Natural killer cell (primary cell): Measurements from ENCODE around the gene CGNL1. TPM values are rescaled to one million over a fixed set of nuclear protein-coding genes. Genes with fewer than 3 reads are reported as not detected.

Experiments
- ATAC-seq, 3 donors: fragments of 150-1000 bp in 2 of 3; fragments of 200-7000 bp in 1 of 3; cut with Tn5 transposase; 1 replicate in 1 of 3; 2 replicates in 2 of 3; pipeline ENCODE4 v1.10.0; 2021; ENCODE audit warnings: mild to moderate bottlenecking in 2 of 3, moderate library complexity in 2 of 3
- DNase-seq, 2 donors: peaks; one replicate each; pipeline versions ENCODE4 v3.0.0 to v3.0.0-alpha.2; 2013 to 2021; ENCODE audit warnings: mixed read lengths in 1 of 2
- H3K27ac ChIP-seq: one replicate; pipeline ENCODE4 v1.5.1; 2013; ENCODE audit warnings: mild to moderate bottlenecking, low read length
- H3K27me3 ChIP-seq: one replicate; pipeline ENCODE4 v1.6.1; 2013; ENCODE audit warnings: low read length; ENCODE audit not compliant: control insufficient read depth, insufficient read depth
- H3K36me3 ChIP-seq: one replicate; pipeline ENCODE4 v1.6.1; 2013; ENCODE audit warnings: low read length; ENCODE audit not compliant: control insufficient read depth, insufficient read depth
- H3K4me1 ChIP-seq: one replicate; pipeline ENCODE4 v1.6.1; 2013; ENCODE audit warnings: low read length; ENCODE audit not compliant: control insufficient read depth, insufficient read depth
- H3K4me3 ChIP-seq: one replicate; pipeline ENCODE4 v1.5.1; 2013; ENCODE audit warnings: low read length
- H3K9me3 ChIP-seq: one replicate; pipeline ENCODE4 v1.6.1; 2013; ENCODE audit warnings: low read length; ENCODE audit not compliant: control insufficient read depth, insufficient read depth
- H3K27ac Mint-ChIP-seq, 2 donors: one replicate each; pipeline ENCODE4 v1.8.0; 2022; ENCODE audit warnings: mild to moderate bottlenecking in 2 of 2, mixed read lengths in 2 of 2, moderate library complexity in 1 of 2
- H3K27me3 Mint-ChIP-seq, 2 donors: one replicate each; pipeline ENCODE4 v1.8.0; 2022; ENCODE audit warnings: low read depth in 2 of 2, mixed read lengths in 2 of 2
- H3K36me3 Mint-ChIP-seq: one replicate; pipeline ENCODE4 v1.8.0; 2022; ENCODE audit warnings: mixed read lengths
- H3K4me1 Mint-ChIP-seq, 2 donors: one replicate each; pipeline ENCODE4 v1.8.0; 2022; ENCODE audit warnings: mixed read lengths in 2 of 2
- H3K4me3 Mint-ChIP-seq: one replicate; pipeline ENCODE4 v1.8.0; 2022; ENCODE audit warnings: mild to moderate bottlenecking, moderate library complexity, mixed read lengths
- H3K9me3 Mint-ChIP-seq, 2 donors: one replicate each; pipeline ENCODE4 v1.8.0; 2022; ENCODE audit warnings: mixed read lengths in 2 of 2
- WGBS: methylation state at CpG from one replicate; pipeline ENCODE4 v1.1.7; 2013; ENCODE audit warnings: missing lambda C conversion rate; ENCODE audit not compliant: insufficient coverage; 5-methylcytosine and 5-hydroxymethylcytosine counted together
- intact Hi-C: fragments of 100-400 bp; cut with micrococcal nuclease; formaldehyde crosslinking; loops from one replicate; pipeline ENCODE4 v1.14.2; 2022
- total RNA-seq, 4 donors: library from RNA; stranded (reverse); fragments of 120-200 nt in 1 of 4; gene quantifications; one replicate each; pipeline versions ENCODE4 v1.2.3 to v1.2.4, GENCODE V29; 2013 to 2022
- TF ChIP-seq, protein P1 (sequence below): fragments of 200-600 bp; IDR thresholded peaks from one replicate; pipeline ENCODE4 v1.8.0; 2022; ENCODE audit warnings: antibody characterized with exemption

CGNL1 gene
- total RNA-seq, 3 donors from 2014 or later (not counting 1 experiment from before 2014, with no cell fraction given) = not detected

DNA sequence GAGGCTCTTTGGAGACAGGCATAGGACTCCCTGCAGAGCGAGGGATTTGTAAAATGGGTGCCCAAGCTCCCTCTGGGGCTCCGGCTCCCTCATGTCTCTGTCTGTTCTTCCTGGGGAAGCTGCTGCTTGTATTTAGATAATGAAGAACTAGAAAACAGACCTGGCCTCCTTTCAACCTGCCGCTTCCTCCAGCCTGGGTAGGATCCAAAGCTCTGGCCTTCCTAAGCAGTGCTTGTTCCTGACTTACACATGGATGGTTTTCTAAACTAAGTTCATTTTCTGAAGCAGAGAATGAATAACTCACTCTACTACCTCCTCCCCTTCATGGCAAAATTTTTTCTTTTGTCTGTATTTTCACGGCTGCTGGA lies 178.5 kb downstream of the CGNL1 start:
- TF ChIP-seq, protein P1, sequence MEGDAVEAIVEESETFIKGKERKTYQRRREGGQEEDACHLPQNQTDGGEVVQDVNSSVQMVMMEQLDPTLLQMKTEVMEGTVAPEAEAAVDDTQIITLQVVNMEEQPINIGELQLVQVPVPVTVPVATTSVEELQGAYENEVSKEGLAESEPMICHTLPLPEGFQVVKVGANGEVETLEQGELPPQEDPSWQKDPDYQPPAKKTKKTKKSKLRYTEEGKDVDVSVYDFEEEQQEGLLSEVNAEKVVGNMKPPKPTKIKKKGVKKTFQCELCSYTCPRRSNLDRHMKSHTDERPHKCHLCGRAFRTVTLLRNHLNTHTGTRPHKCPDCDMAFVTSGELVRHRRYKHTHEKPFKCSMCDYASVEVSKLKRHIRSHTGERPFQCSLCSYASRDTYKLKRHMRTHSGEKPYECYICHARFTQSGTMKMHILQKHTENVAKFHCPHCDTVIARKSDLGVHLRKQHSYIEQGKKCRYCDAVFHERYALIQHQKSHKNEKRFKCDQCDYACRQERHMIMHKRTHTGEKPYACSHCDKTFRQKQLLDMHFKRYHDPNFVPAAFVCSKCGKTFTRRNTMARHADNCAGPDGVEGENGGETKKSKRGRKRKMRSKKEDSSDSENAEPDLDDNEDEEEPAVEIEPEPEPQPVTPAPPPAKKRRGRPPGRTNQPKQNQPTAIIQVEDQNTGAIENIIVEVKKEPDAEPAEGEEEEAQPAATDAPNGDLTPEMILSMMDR = no peak
- no peak overlapping the region for H3K27ac ChIP-seq
- no peaks in the 10 kb centered on the region for H3K9me3 Mint-ChIP-seq
- no peak overlapping the region for H3K27ac Mint-ChIP-seq
- no peak for DNase-seq
- H3K4me1 ChIP-seq = no peaks in the 10 kb centered on the region
- H3K9me3 ChIP-seq = no peaks in the 10 kb centered on the region
- intact Hi-C loops = no loop called here
- H3K27me3 Mint-ChIP-seq = peaks cover 4 to 19% of the 10 kb centered on the region in 2 donors
- no peaks in the 10 kb centered on the region for H3K36me3 ChIP-seq
- no peaks in the 10 kb centered on the region for H3K27me3 ChIP-seq
- H3K4me3 Mint-ChIP-seq = no peak overlapping the region
- no peak overlapping the region for H3K4me3 ChIP-seq
- ATAC-seq = no peak
- WGBS = 94% methylated on average over 4 of the region's 4 CpGs
- no peaks in the 10 kb centered on the region for H3K4me1 Mint-ChIP-seq
- H3K36me3 Mint-ChIP-seq = no peaks in the 10 kb centered on the region

DNA sequence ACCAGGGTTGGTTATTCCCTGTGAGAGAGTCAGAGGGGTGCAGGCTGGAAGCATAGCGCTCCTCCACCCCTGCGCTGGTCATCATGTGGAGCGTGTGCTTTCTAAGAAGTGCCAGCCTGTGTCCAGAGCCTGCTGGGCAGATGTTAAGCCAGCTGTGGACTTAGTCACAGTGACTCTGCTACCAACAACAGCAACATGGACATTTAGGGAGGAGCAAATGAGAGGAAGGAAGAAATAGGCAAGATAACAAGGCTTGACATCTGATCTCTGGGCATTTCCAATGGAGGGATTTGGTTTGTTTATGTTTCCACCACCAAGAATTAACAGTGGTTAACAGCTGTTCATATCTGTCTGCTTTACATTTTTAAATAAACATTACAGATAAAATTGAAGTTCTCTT lies 179.0 kb downstream of the CGNL1 start:
- H3K9me3 ChIP-seq = no peaks in the 10 kb centered on the region
- Mint-ChIP-seq H3K9me3 (no peaks in the 10 kb centered on the region), H3K4me1 (no peaks in the 10 kb centered on the region), H3K36me3 (no peaks in the 10 kb centered on the region), H3K4me3 (no peak overlapping the region), H3K27ac (no peak overlapping the region), H3K27me3 (peaks cover 7 to 24% of the 10 kb centered on the region in 2 donors)
- no peaks in the 10 kb centered on the region for H3K4me1 ChIP-seq
- TF ChIP-seq, protein P1 = no peak
- no peaks in the 10 kb centered on the region for H3K36me3 ChIP-seq
- DNase-seq (no peak), ATAC-seq (no peak)
- intact Hi-C loops = no loop called here
- no peak overlapping the region for H3K4me3 ChIP-seq
- H3K27ac ChIP-seq = no peak overlapping the region
- no peaks in the 10 kb centered on the region for H3K27me3 ChIP-seq
- WGBS = 92% methylated on average over 3 of the region's 3 CpGs

DNA sequence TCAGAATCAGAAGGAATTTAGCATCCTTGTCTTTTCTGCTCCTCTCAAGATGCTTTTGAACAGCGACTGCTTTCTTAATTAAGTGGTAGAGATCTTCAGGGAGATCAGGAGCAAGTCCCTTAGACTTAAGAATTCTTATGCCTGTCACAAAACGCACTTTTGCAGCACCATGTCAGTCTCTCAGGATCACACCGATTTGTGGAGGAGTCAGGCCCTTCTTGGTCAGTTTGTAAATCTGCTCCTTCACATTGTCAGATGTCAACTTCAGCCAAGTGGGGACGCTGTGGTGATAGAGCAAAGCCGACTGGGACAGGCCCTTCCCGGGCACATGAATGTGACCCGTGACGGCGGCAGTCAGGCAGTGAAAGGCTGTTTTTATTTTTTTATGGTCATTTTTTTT lies 179.7 kb downstream of the CGNL1 start:
- Histone ChIP-seq H3K9me3 (no peaks in the 10 kb centered on the region), H3K4me1 (peaks cover under 1% of the 10 kb centered on the region), H3K4me3 (no peak overlapping the region), H3K27me3 (no peaks in the 10 kb centered on the region), H3K36me3 (no peaks in the 10 kb centered on the region), H3K27ac (no peak overlapping the region)
- Mint-ChIP-seq H3K4me3 (no peak overlapping the region), H3K36me3 (no peaks in the 10 kb centered on the region), H3K4me1 (peaks cover 0 to 1% of the 10 kb centered on the region in 2 donors), H3K9me3 (no peaks in the 10 kb centered on the region), H3K27ac (no peak overlapping the region), H3K27me3 (peaks cover 9 to 32% of the 10 kb centered on the region in 2 donors)
- TF ChIP-seq, protein P1 = no peak
- ATAC-seq = no peak
- DNase-seq = no peak
- intact Hi-C loops = no loop called here
- 94% methylated on average over 9 of the region's 9 CpGs for WGBS

DNA sequence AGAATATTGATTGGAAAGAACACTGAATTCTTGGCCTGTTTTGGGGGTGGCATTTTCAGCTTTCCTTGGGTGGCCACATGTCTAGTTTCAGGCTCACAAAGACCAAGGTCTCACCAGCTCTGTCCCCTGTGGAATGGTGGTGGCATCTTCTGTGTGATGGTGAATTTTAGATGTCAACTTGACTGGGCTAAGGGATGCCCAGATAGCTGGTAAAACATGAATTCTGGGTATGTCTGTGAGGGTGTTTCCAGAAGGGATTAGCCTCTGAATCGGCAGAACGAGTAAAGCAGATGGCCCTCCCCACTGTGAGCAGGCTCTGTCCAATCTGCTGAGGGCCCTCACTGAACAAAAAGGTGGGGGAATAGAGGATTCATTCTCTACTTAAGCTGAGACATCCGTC lies 181.0 kb downstream of the CGNL1 start:
- no peak overlapping the region for H3K27ac ChIP-seq
- TF ChIP-seq, protein P1 = no peak
- no peaks in the 10 kb centered on the region for H3K9me3 Mint-ChIP-seq
- H3K36me3 ChIP-seq = no peaks in the 10 kb centered on the region
- no peak overlapping the region for H3K27ac Mint-ChIP-seq
- peaks cover 5% of the 10 kb centered on the region for H3K4me1 ChIP-seq
- intact Hi-C loops = no loop called here
- H3K4me3 ChIP-seq = no peak overlapping the region
- H3K9me3 ChIP-seq = no peaks in the 10 kb centered on the region
- ATAC-seq (no peak), DNase-seq (no peak)
- peaks cover 9 to 39% of the 10 kb centered on the region in 2 donors for H3K27me3 Mint-ChIP-seq
- H3K27me3 ChIP-seq = no peaks in the 10 kb centered on the region
- no peak overlapping the region for H3K4me3 Mint-ChIP-seq
- no peaks in the 10 kb centered on the region for H3K36me3 Mint-ChIP-seq
- H3K4me1 Mint-ChIP-seq = peaks cover 5% of the 10 kb centered on the region in 2 donors
- 100% methylated on average over 3 of the region's 3 CpGs for WGBS
